Erythroblast (primary cell): ENCODE results near the gene CHD5.

ENCODE experiments used
- GATA1 ChIP-seq: IDR thresholded peaks from 2 replicates; pipeline ENCODE4 v1.6.1; 2011; ENCODE audit warnings: low read depth, mild to moderate bottlenecking, control low read depth, low read length, moderate library complexity
- POLR2A ChIP-seq: IDR thresholded peaks from 2 replicates; pipeline ENCODE4 v1.6.1; 2011; ENCODE audit warnings: mild to moderate bottlenecking, low read length

DNA sequence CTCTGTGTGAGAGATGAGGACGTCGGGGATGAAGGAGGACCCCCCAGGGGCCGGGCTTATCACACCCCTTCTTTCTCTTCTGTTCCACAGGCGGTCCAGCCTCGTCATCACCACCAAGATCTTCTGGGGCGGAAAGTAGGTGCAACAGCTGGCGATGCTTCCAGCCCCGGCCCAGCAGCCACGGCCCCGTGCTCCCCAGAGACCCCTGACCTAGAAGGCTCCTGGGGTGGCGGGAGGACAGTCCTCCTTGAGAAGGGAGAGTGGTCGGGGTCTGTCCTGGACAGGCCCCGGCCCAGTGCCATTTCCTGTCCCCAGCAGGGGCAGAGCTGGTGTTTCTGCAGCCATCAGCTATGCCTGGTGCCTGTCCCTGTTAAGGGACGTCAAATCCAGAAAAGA, 92.7 kb downstream of the CHD5 start:
- no peak for TF ChIP-seq POLR2A
- TF ChIP-seq GATA1 = no peak
